ENCODE measurements around the gene FSHR.

Gene FSHR

DNA sequence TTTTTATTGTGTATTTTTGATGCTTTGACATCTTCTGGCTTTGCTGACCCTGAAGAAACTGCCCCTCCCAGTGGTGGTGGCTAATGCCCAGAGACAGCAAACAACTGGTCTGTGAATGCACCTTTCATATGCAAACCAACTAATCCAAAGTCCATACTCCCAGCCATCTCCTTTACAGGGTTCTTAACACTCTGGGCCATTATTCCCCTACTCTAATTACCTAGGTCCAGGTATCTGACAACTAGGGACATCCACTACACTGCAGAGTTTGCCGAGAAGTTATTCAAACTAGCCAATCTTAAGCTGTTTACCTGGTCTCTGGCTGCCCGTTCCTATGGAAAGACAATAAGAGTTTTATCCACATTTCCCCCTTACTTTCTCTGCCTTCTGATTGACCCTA lies 73.6 kb downstream of the FSHR start:
- no peaks in the 10 kb centered on the region for H3K36me3 ChIP-seq (ENCODE audit: insufficient read depth, low read length)
- H3K9ac ChIP-seq (ENCODE audit: low read length), result no peak overlapping the region
- no peaks in the 10 kb centered on the region for H3K27me3 ChIP-seq (ENCODE audit: insufficient read depth, low read length)
- no peaks in the 10 kb centered on the region for H3F3A ChIP-seq (ENCODE audit: insufficient read depth, low read length)
- H3K9me2 ChIP-seq (ENCODE audit: low read depth, low read length), result no peaks in the 10 kb centered on the region
- no peaks in the 10 kb centered on the region for H3K9me3 ChIP-seq (ENCODE audit: low read length)
- no peaks in the 10 kb centered on the region for H3K4me1 ChIP-seq (ENCODE audit: insufficient read depth, low read length, severe bottlenecking)
- no peak overlapping the region for H3K27ac ChIP-seq (ENCODE audit: low read depth, low read length, poor library complexity, severe bottlenecking)
- no peak overlapping the region for H3K4me3 ChIP-seq (ENCODE audit: low read depth, low read length, poor library complexity, severe bottlenecking)
- H2AFZ ChIP-seq (ENCODE audit: low read length), result no peak overlapping the region
- TF ChIP-seq, protein P1, sequence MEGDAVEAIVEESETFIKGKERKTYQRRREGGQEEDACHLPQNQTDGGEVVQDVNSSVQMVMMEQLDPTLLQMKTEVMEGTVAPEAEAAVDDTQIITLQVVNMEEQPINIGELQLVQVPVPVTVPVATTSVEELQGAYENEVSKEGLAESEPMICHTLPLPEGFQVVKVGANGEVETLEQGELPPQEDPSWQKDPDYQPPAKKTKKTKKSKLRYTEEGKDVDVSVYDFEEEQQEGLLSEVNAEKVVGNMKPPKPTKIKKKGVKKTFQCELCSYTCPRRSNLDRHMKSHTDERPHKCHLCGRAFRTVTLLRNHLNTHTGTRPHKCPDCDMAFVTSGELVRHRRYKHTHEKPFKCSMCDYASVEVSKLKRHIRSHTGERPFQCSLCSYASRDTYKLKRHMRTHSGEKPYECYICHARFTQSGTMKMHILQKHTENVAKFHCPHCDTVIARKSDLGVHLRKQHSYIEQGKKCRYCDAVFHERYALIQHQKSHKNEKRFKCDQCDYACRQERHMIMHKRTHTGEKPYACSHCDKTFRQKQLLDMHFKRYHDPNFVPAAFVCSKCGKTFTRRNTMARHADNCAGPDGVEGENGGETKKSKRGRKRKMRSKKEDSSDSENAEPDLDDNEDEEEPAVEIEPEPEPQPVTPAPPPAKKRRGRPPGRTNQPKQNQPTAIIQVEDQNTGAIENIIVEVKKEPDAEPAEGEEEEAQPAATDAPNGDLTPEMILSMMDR (IDR thresholded peaks at IDR 0.05; ENCODE audit: low read length), result no peak
- no peak for TF ChIP-seq EZH2 (IDR thresholded peaks at IDR 0.05; ENCODE audit: borderline replicate concordance, low read length)
- H3K4me2 ChIP-seq (ENCODE audit: low read length), result no peak overlapping the region
- no peaks in the 10 kb centered on the region for H3K79me2 ChIP-seq (ENCODE audit: insufficient read depth, low read length)
- H4K20me1 ChIP-seq (ENCODE audit: insufficient read depth, low read length), result no peaks in the 10 kb centered on the region

DNA sequence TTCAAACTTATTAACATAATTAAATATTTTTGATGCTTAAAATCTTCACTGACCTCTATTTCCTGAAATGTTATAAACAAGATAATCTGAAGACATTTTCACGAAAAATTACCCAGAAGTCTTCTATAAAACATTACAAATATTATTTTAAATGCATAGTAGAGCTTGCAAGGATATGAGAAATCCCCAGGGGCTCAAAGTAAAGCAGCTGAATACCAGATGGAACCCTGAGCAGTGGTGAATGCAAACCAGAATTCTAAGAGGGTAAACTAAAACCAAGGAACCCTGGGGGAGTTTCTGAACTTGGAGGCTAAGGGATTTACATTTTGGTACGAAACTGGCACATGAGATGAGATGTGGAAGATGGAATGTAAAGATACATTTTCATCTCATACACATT lies 83.6 kb downstream of the FSHR start:
- no peaks in the 10 kb centered on the region for H3K4me1 ChIP-seq (ENCODE audit: insufficient read depth, low read length, severe bottlenecking)
- H3K27me3 ChIP-seq (ENCODE audit: insufficient read depth, low read length), result no peaks in the 10 kb centered on the region
- no peak overlapping the region for H3K4me3 ChIP-seq (ENCODE audit: low read depth, low read length, poor library complexity, severe bottlenecking)
- H3K9ac ChIP-seq (ENCODE audit: low read length), result no peak overlapping the region
- TF ChIP-seq EZH2 (IDR thresholded peaks at IDR 0.05; ENCODE audit: borderline replicate concordance, low read length), result no peak
- TF ChIP-seq, protein P1 (IDR thresholded peaks at IDR 0.05; ENCODE audit: low read length), result no peak
- H3K9me2 ChIP-seq (ENCODE audit: low read depth, low read length), result no peaks in the 10 kb centered on the region
- H3F3A ChIP-seq (ENCODE audit: insufficient read depth, low read length), result no peaks in the 10 kb centered on the region
- no peak overlapping the region for H3K4me2 ChIP-seq (ENCODE audit: low read length)
- H4K20me1 ChIP-seq (ENCODE audit: insufficient read depth, low read length), result no peaks in the 10 kb centered on the region
- no peaks in the 10 kb centered on the region for H3K9me3 ChIP-seq (ENCODE audit: low read length)
- no peak overlapping the region for H3K27ac ChIP-seq (ENCODE audit: low read depth, low read length, poor library complexity, severe bottlenecking)
- no peaks in the 10 kb centered on the region for H3K79me2 ChIP-seq (ENCODE audit: insufficient read depth, low read length)
- H2AFZ ChIP-seq (ENCODE audit: low read length), result no peak overlapping the region
- no peaks in the 10 kb centered on the region for H3K36me3 ChIP-seq (ENCODE audit: insufficient read depth, low read length)

DNA sequence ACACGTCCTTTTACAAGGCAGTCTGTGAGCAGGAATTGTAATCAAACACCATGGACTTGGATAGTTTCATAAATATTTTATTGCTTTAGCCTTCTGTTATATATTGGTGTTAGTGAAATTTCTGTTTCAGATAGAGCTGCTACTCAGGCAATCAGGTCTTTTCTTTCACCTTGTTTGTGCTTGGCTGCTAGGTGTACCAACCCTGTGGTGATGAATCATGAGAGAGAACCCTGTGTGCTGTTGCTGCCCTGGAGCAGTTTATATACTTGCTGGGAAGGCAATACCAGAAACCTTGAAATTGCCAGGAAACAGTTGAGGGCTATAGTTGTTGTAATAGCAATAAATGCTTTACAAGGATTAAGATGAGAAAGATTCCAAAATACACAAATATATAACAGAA lies 84.5 kb downstream of the FSHR start:
- no peaks in the 10 kb centered on the region for H3K36me3 ChIP-seq (ENCODE audit: insufficient read depth, low read length)
- H3K4me3 ChIP-seq (ENCODE audit: low read depth, low read length, poor library complexity, severe bottlenecking), result no peak overlapping the region
- H3K4me2 ChIP-seq (ENCODE audit: low read length), result no peak overlapping the region
- no peaks in the 10 kb centered on the region for H3K4me1 ChIP-seq (ENCODE audit: insufficient read depth, low read length, severe bottlenecking)
- no peaks in the 10 kb centered on the region for H3K9me2 ChIP-seq (ENCODE audit: low read depth, low read length)
- TF ChIP-seq EZH2 (IDR thresholded peaks at IDR 0.05; ENCODE audit: borderline replicate concordance, low read length), result no peak
- TF ChIP-seq, protein P1 (IDR thresholded peaks at IDR 0.05; ENCODE audit: low read length), result no peak
- H2AFZ ChIP-seq (ENCODE audit: low read length), result no peak overlapping the region
- no peak overlapping the region for H3K27ac ChIP-seq (ENCODE audit: low read depth, low read length, poor library complexity, severe bottlenecking)
- no peaks in the 10 kb centered on the region for H4K20me1 ChIP-seq (ENCODE audit: insufficient read depth, low read length)
- H3K9me3 ChIP-seq (ENCODE audit: low read length), result no peaks in the 10 kb centered on the region
- no peaks in the 10 kb centered on the region for H3K79me2 ChIP-seq (ENCODE audit: insufficient read depth, low read length)
- no peak overlapping the region for H3K9ac ChIP-seq (ENCODE audit: low read length)
- no peaks in the 10 kb centered on the region for H3F3A ChIP-seq (ENCODE audit: insufficient read depth, low read length)
- H3K27me3 ChIP-seq (ENCODE audit: insufficient read depth, low read length), result no peaks in the 10 kb centered on the region
